IPS-18a (cell line): Measurements from ENCODE around the gene PRKAR1B.

Source experiments
- H3K27ac ChIP-seq: one replicate; pipeline ENCODE4 v1.5.1; 2013; ENCODE audit warnings: low read length
- H3K27me3 ChIP-seq: one replicate; pipeline ENCODE4 v1.6.1; 2013; ENCODE audit warnings: mild to moderate bottlenecking, low read length; ENCODE audit not compliant: control insufficient read depth, insufficient read depth
- H3K36me3 ChIP-seq: one replicate; pipeline ENCODE4 v1.6.1; 2013; ENCODE audit warnings: low read depth, low read length; ENCODE audit not compliant: control insufficient read depth
- H3K4me1 ChIP-seq: one replicate; pipeline ENCODE4 v1.6.1; 2013; ENCODE audit warnings: low read depth, low read length; ENCODE audit not compliant: control insufficient read depth
- H3K4me3 ChIP-seq: one replicate; pipeline ENCODE4 v1.5.1; 2013; ENCODE audit warnings: low read length
- H3K9ac ChIP-seq: one replicate; pipeline ENCODE4 v1.6.1; 2013; ENCODE audit warnings: mild to moderate bottlenecking, low read length, moderate library complexity
- H3K9me3 ChIP-seq: one replicate; pipeline ENCODE4 v1.6.1; 2013; ENCODE audit warnings: low read depth, low read length; ENCODE audit not compliant: control insufficient read depth

Gene PRKAR1B

DNA sequence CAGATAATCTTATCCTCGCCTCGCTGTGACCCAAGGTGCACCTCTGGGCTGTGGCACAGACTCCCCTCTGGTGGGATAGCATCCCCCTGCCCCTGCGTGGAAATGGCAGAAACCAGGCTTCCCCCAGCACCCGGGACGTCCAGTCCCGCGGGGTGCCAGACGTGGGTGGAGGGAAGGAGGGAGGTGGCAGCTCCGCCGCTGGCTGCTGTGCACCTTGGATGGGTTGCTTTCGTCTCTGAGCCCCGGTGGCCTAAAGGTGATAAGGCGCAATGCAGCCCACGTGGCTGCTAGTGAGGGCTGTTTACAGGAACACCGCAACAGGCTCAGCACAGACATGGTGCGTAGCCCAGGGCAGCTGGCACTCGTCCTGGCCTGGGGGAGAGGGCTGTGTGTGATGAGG lies 193.8 kb downstream of the PRKAR1B start:
- Histone ChIP-seq H3K36me3 (no peaks in the 10 kb centered on the region), H3K4me3 (no peak overlapping the region), H3K27ac (no peak overlapping the region), H3K9ac (no peak overlapping the region), H3K27me3 (no peaks in the 10 kb centered on the region), H3K9me3 (no peaks in the 10 kb centered on the region), H3K4me1 (no peaks in the 10 kb centered on the region)

DNA sequence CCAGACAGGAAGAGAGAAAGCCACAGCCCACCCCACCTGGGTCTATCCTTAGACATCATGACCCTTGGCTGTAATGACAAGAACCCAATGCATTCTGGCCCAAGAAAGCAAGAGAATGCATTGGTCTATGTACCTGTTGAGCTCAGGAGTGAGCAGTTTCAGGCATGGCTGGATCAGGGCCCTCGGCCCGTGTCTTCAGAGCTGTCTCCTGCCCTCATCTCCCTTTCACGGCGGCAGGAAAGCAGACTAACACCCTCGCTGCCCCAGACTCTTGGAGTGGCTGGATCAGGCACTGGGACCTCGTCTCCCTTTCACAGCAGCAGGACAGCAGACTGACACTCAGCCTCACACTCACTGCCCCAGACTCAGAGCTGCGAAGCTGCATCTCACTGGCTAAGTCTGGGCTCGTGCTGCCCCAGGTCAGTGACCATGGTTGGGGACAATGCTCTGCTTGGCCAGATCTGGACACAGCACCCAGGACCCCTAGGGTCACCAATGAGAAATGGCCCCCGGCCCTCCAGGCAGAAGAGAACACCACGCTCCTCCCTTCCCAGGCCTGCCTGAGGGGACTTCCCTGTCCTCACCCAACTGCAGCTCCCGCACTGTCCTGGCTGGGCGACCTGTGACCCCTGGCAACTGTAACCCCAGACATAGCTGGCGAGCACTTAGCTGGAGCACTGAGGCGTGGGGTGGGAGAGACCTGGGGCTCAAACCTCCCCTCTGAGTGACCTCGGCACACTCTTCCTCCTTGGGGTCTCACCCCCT lies 194.5 kb downstream of the PRKAR1B start:
- no peaks in the 10 kb centered on the region for H3K9me3 ChIP-seq
- H3K4me1 ChIP-seq, result no peaks in the 10 kb centered on the region
- no peak overlapping the region for H3K9ac ChIP-seq
- H3K27ac ChIP-seq, result no peak overlapping the region
- no peak overlapping the region for H3K4me3 ChIP-seq
- no peaks in the 10 kb centered on the region for H3K36me3 ChIP-seq
- no peaks in the 10 kb centered on the region for H3K27me3 ChIP-seq

DNA sequence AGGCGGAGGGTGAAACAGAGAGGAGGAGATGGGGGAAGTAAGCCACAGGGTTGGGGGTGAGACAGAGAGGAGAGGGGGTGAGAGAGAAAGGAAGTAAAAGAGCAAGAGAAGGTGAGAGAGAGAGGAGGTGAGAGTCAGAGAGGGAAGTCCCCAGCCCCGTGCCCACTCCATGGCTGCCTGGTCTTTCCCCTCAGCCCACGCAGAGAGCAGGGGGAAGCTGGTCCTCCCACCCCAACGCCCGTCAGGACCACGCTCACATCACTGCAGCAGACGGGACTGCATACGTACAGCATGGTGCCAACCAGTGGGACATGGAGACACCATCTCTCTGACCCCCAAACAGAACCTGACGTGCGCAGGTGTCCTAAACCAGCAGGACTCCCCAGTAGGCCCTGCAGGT lies 195.3 kb downstream of the PRKAR1B start:
- Histone ChIP-seq H3K36me3 (no peaks in the 10 kb centered on the region), H3K4me1 (no peaks in the 10 kb centered on the region), H3K4me3 (no peak overlapping the region), H3K27ac (no peak overlapping the region), H3K9me3 (no peaks in the 10 kb centered on the region), H3K27me3 (no peaks in the 10 kb centered on the region), H3K9ac (no peak overlapping the region)

DNA sequence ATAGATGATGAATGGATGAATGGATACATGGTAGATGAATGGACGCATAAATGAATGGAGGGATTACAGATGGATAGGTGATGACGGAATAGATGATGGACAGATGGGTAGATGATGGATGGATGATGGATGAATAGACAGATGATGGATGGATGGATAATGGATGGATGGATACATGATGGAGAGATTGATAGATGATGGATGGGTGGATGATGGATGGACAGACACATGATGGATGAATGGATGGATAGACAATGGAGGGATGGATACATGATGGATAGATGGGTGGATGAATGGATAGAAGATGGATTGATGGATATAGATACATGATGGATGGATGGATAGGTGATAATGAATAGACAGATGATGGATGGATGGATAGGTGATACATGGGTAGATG lies 198.6 kb downstream of the PRKAR1B start:
- no peaks in the 10 kb centered on the region for H3K36me3 ChIP-seq
- H3K4me1 ChIP-seq, result no peaks in the 10 kb centered on the region
- H3K9ac ChIP-seq, result no peak overlapping the region
- peaks cover 25% of the 10 kb centered on the region for H3K27me3 ChIP-seq
- H3K9me3 ChIP-seq, result no peaks in the 10 kb centered on the region
- no peak overlapping the region for H3K4me3 ChIP-seq
- no peak overlapping the region for H3K27ac ChIP-seq

DNA sequence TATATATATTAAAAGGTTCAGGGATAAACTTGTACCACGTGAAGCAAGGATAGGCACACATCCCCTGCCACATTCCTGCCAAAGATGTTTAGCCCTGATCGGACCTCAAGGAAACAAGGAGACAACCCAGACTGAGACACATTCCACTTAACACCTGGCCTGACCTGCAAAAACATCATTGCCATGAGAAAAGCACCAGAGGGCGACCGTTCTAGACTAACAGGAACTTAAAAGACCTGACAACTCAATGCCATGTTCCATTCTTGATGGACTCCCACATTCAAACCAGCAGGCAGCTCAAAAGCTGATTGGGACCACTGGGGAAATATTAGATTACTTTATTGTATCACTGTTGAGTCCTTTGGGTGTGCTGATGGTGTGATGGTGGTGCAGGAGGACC lies 199.4 kb downstream of the PRKAR1B start:
- Histone ChIP-seq H3K9me3 (no peaks in the 10 kb centered on the region), H3K36me3 (no peaks in the 10 kb centered on the region), H3K27me3 (peaks cover 32% of the 10 kb centered on the region), H3K27ac (no peak overlapping the region), H3K9ac (no peak overlapping the region), H3K4me3 (no peak overlapping the region), H3K4me1 (no peaks in the 10 kb centered on the region)

DNA sequence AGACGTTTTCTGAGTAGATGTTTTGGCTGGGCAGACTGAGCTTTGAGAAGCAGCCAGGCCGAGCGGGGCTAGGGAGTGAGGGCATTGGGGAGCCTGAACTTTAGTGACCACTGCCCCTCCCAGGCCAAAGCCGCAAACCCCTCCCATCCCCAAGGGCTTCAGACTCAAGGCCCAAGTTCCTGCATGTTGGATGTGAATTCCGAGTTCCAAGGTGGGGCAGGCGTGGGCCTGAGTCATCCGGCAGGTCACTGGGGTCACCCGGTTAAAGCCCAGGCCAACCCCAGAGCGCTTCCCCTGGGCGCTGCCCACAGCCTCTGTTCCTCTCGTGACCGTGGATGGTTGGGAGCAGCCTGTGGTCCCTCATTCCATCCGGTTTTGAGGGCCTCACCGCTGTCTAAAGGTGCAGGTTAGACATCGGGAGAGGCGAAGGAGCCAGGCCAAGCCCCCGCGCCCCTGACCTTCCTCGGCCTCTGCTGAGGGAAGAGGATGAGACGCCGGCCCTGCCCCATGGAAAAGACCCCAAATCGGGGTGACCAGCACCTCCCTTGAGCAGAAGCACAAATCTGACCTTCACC lies 200.5 kb downstream of the PRKAR1B start:
- Histone ChIP-seq H3K9me3 (no peaks in the 10 kb centered on the region), H3K27me3 (peaks cover 44% of the 10 kb centered on the region), H3K4me1 (peaks cover under 1% of the 10 kb centered on the region), H3K27ac (no peak overlapping the region), H3K36me3 (no peaks in the 10 kb centered on the region), H3K9ac (no peak overlapping the region), H3K4me3 (no peak overlapping the region)

DNA sequence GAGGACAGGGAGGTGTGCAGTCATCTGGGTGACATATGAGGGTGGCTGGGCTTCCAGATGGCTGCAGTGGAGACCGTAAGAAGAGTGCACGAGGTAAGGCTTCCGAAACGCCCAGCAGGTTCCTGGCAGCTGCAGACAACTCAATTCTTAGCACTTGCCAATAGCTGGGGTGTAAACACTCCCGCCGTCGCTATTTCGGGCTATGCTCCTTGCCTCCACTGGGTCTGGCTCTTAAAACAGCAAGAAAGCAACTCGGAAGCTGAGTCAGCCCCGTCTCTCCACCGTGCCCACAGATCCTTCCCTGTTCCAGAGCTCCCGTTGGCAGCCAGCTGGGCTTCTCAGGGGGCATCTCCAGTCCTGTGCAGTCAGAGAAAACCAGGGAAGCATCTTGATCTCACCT lies 201.3 kb downstream of the PRKAR1B start:
- H3K4me1 ChIP-seq, result peaks cover 3% of the 10 kb centered on the region
- peaks cover 52% of the 10 kb centered on the region for H3K27me3 ChIP-seq
- no peak overlapping the region for H3K9ac ChIP-seq
- no peaks in the 10 kb centered on the region for H3K9me3 ChIP-seq
- no peak overlapping the region for H3K4me3 ChIP-seq
- no peaks in the 10 kb centered on the region for H3K36me3 ChIP-seq
- no peak overlapping the region for H3K27ac ChIP-seq

DNA sequence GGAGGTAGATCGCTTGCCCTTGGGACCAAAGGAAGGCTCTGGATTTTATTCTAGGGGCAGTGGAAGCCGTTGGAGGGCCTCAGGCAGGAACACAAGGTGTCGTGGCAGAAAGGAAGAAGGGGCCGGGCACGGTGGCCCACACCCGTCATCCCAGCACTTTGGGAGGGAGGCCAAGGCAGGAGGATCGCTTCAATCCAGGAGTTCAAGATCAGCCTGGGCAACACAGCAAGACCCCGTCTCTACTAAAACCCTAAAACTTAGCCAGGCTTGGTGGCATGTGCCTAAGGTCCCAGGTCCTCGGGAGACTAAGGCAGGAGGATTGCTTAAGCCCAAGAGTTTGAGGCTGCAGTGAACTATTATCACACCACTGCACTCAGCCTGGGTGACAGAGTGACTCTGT lies 202.3 kb downstream of the PRKAR1B start:
- Histone ChIP-seq H3K9me3 (no peaks in the 10 kb centered on the region), H3K4me1 (peaks cover 3% of the 10 kb centered on the region), H3K9ac (no peak overlapping the region), H3K27ac (no peak overlapping the region), H3K36me3 (no peaks in the 10 kb centered on the region), H3K4me3 (no peak overlapping the region), H3K27me3 (peaks cover 59% of the 10 kb centered on the region)

DNA sequence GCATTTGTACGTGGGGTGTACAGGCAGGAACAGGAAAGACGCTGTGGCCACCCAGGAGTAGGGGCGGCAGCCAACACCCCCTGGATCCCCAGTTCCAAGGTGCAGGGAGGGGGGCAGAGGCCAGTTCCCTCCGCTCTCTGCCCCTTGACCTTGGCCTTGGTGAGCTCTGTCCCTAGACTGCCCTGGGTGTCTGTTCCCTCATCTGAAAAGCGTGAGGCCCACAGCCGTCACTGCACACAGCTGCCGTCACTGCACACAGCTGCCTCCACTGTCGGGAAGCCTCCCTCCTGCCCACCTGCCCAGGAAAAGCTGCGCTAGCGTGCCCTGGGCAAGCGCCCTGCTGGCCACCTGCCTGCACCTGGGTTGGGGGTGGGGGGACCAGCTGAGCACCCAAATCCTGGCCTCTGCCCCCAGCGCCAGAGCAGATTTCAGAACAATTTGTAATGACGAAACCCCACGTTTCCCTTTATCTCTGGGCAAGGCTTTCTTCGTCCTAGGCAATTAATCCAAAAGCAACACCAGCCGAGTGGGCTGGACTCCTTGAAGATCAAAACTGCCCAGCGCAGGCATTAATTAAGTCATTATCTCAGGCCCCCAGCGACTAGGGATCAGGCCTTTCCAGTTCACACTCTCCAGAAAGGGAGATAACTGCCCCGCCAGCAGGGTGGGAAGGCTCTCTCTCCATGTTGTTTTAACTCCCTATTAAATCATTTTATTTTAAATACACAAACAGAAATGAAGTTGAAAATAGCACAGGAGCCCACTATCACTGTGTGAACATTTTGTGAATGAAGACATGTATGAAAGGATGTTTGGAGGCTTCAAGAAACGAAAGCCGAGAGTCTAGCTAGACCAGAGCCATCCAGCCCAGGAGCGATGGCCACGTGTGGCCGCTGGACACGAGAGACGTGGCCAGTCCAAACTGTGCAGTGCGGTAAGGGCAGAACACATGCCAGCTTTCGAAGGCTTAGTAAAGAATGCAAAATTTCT lies 203.4 kb downstream of the PRKAR1B start:
- Histone ChIP-seq H3K4me3 (peak overlapping the region; percentile 48), H3K27me3 (peaks cover 60% of the 10 kb centered on the region), H3K4me1 (peaks cover 3% of the 10 kb centered on the region), H3K9me3 (no peaks in the 10 kb centered on the region), H3K36me3 (no peaks in the 10 kb centered on the region), H3K9ac (no peak overlapping the region), H3K27ac (no peak overlapping the region)

DNA sequence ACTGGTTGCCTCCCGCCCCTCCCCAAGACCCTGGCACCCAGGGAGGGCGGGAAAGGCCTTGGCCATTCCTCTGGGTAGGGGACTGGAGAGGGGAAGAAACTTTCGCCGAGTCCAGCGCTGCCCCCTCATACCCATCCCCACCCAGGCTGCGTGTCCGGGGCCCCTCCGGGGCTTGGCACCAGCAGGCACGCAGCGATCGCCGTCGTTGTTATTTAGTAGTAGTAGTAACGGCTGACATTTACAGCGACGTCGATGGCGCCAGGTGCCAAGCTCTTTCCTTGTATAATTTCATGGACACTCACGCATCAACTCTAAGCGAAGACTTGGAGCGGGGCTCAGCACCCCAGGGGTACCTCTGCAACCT lies 204.1 kb downstream of the PRKAR1B start:
- Histone ChIP-seq H3K9ac (no peak overlapping the region), H3K27ac (no peak overlapping the region), H3K4me3 (peak overlapping the region; percentile 48), H3K9me3 (no peaks in the 10 kb centered on the region), H3K27me3 (peaks cover 64% of the 10 kb centered on the region), H3K36me3 (no peaks in the 10 kb centered on the region), H3K4me1 (peaks cover 3% of the 10 kb centered on the region)

DNA sequence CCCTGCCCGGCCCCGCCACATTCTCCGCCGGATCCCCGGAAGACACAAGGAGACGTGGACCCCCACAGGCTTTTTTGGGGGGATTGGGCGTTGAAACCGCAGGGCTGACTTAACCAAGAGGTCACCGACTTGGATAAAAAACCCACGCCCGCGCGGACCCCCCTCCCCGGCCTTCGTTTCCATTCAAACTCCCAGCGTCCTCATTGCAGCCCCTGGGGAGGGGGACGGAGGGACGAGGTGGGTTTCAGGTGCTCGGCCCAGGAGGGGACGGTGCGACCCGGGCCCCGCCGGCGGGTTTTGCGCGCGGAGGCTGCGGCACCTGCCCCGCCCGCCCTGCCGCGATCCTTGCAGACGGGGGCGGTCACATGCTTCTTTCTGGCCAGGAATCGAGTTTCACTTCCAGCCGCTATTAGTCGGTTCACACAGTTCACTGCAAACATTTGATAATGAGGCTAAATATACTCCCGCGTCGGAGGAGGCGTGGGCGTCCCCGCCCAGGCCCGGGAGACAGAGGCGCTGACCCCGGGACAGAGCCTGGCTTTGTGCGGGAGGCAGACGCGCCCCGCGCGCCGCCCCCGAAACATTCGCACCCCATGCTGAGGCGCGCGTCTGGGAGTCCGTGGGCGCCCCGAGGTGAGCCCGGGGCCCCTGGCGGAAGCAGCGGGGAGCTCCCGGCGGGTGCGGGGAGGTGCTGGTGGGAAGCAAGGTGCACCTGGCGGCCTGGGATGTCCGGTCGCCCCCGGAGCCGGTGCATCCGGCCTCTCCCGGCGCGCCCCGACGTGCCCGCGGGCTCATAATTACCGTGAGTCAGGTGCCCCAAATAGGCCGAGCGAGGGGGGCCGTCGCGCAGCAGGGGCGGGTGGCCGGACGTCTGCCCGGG lies 204.8 kb downstream of the PRKAR1B start:
- H3K27me3 ChIP-seq, result peaks cover 69% of the 10 kb centered on the region
- H3K4me3 ChIP-seq, result peak overlapping the region; percentile 48
- H3K9ac ChIP-seq, result peak overlapping the region; percentile 50
- H3K4me1 ChIP-seq, result peaks cover 3% of the 10 kb centered on the region
- H3K27ac ChIP-seq, result no peak overlapping the region
- H3K9me3 ChIP-seq, result no peaks in the 10 kb centered on the region
- no peaks in the 10 kb centered on the region for H3K36me3 ChIP-seq
